NCI-H2171 (cell line): ENCODE measurements around the gene KCNMA1.

Experiments used
- DNase-seq: peaks from one replicate; lab custom pipeline; 2025; lab: John Stamatoyannopoulos, UW

Gene KCNMA1

GRCh38 chr10:77297393-77297739 lies 340.2 kb downstream of the KCNMA1 start:
- no peak for DNase-seq

- no peak for DNase-seq
Observed at GRCh38 chr10:77296534-77297392, 340.8 kb downstream of the KCNMA1 start.

GRCh38 chr10:77293773-77294172 lies 343.8 kb downstream of the KCNMA1 start:
- DNase-seq = no peak

GRCh38 chr10:77293347-77293746 lies 344.3 kb downstream of the KCNMA1 start:
- no peak for DNase-seq

- DNase-seq = no peak
Observed at GRCh38 chr10:77291596-77292505, 345.8 kb downstream of the KCNMA1 start.

- no peak for DNase-seq
Observed at GRCh38 chr10:77290528-77291155, 347.0 kb downstream of the KCNMA1 start.

- DNase-seq = no peak
Observed at GRCh38 chr10:77289790-77290189, 347.8 kb downstream of the KCNMA1 start.

GRCh38 chr10:77289027-77289501 lies 348.5 kb downstream of the KCNMA1 start:
- DNase-seq = no peak

GRCh38 chr10:77287647-77288120 lies 349.9 kb downstream of the KCNMA1 start:
- DNase-seq = no peak

- no peak for DNase-seq
Observed at GRCh38 chr10:77286531-77287508, 350.8 kb downstream of the KCNMA1 start.

- DNase-seq = no peak
Observed at GRCh38 chr10:77285529-77286182, 352.0 kb downstream of the KCNMA1 start.

- no peak for DNase-seq
Observed at GRCh38 chr10:77284797-77285196, 352.8 kb downstream of the KCNMA1 start.

- no peak for DNase-seq
Observed at GRCh38 chr10:77283326-77283725, 354.3 kb downstream of the KCNMA1 start.

GRCh38 chr10:77282163-77282562 lies 355.4 kb downstream of the KCNMA1 start:
- no peak for DNase-seq

GRCh38 chr10:77281719-77282118 lies 355.9 kb downstream of the KCNMA1 start:
- no peak for DNase-seq

GRCh38 chr10:77279207-77279606 lies 358.4 kb downstream of the KCNMA1 start:
- DNase-seq = no peak

GRCh38 chr10:77274046-77274795 lies 363.4 kb downstream of the KCNMA1 start:
- DNase-seq = no peak

GRCh38 chr10:77269163-77269562 lies 368.4 kb downstream of the KCNMA1 start:
- DNase-seq = no peak

- DNase-seq = no peak
Observed at GRCh38 chr10:77268721-77269120, 368.9 kb downstream of the KCNMA1 start.
